A549 (cell line): ENCODE data around the gene TCEA2.

Experiments
- CEBPB ChIP-seq, 2 experiments: fragments of >200 bp in 1 of 2; sonication (Bioruptor Twin) in 1 of 2; formaldehyde crosslinking in 1 of 2; IDR thresholded peaks; 2 replicates each; pipeline ENCODE4 v1.6.1; 2012 to 2016
- CTCF ChIP-seq: fragments of >200 bp; sonication (Bioruptor Twin); formaldehyde crosslinking; IDR thresholded peaks from 3 replicates; pipeline ENCODE4 v1.5.1; 2016
- EP300 ChIP-seq, 2 experiments: fragments of >200 bp; sonication (Bioruptor Twin); formaldehyde crosslinking; IDR thresholded peaks; 2 replicates in 1 of 2; 3 replicates in 1 of 2; pipeline ENCODE4 v1.6.1; 2016 to 2017
- ESRRA ChIP-seq: fragments of 150-350 bp; IDR thresholded peaks from 2 replicates; pipeline ENCODE4 v1.6.1; 2014; ENCODE audit warnings: mild to moderate bottlenecking, low read length, borderline replicate concordance
- MAFK ChIP-seq: fragments of 450-650 bp; IDR thresholded peaks from 2 replicates; pipeline ENCODE4 v1.6.1; 2014; ENCODE audit not compliant: partially characterized antibody
- MAZ ChIP-seq: fragments of 150-350 bp; IDR thresholded peaks from 2 replicates; pipeline ENCODE4 v1.6.1; 2014; ENCODE audit warnings: antibody characterized with exemption, low read depth, low read length, borderline replicate concordance
- MYC ChIP-seq: IDR thresholded peaks from 2 replicates; pipeline ENCODE4 v1.6.1; 2012; ENCODE audit warnings: mild to moderate bottlenecking, inconsistent platforms, low read length, improper control_type of control experiment, borderline replicate concordance
- POLR2A ChIP-seq: IDR thresholded peaks from 2 replicates; pipeline ENCODE4 v1.6.1; 2012; ENCODE audit warnings: mild to moderate bottlenecking, low read length
- RCOR1 ChIP-seq: fragments of 150-350 bp; IDR thresholded peaks from 2 replicates; pipeline ENCODE4 v1.6.1; 2014; ENCODE audit warnings: antibody characterized with exemption, low read length, low read depth
- REST ChIP-seq: fragments of 200-600 bp; sonication (generic); IDR thresholded peaks from 2 replicates; pipeline ENCODE4 v1.6.1; 2016; ENCODE audit warnings: antibody characterized with exemption, mild to moderate bottlenecking, moderate library complexity

- no peak for TF ChIP-seq REST
- TF ChIP-seq CEBPB (IDR thresholded peaks at IDR 0.05), result no peak
- no peak for TF ChIP-seq RCOR1
- no peak for TF ChIP-seq POLR2A
- TF ChIP-seq EP300 (IDR thresholded peaks at IDR 0.05), result no peak
- TF ChIP-seq CTCF, result no peak
- TF ChIP-seq MYC, result no peak
- TF ChIP-seq MAZ, result no peak
- no peak for TF ChIP-seq ESRRA
- TF ChIP-seq MAFK, result no peak
Observed at GRCh38 chr20:64077541-64077875, 14.5 kb downstream of the TCEA2 start.
